ENCODE results near the gene DSCAML1.

- TF ChIP-seq CTCF (IDR thresholded peaks at IDR 0.05) (no peak), POLR2A (IDR thresholded peaks at IDR 0.05) (no peak)
Measured at GRCh38 chr11:117612177-117612576, 184.8 kb downstream of the DSCAML1 start.

Data from testis (tissue), 2 donors.